Measurements from ENCODE around the gene SLC25A36.

DNA sequence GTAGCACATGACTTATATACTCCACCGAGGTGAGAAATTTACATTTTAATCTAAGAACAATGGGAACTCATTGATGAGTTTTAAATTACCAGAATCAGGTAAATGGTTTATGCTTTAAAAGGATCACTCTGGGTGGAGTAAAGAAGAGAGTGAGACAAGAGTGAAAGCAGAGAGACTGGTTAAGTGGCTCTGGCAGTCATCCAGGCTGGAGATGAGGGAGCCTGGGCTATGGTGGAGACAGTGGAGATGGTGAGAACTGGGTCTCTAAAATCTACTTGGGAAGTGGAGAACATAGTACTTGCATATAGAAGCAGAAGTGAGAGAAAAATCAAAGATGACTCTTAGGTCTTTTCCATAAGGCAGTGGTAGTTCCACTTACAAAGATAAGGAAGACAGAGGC lies 37.1 kb upstream of the SLC25A36 start:
- TF ChIP-seq CTCF (IDR thresholded peaks at IDR 0.05) (no peak), PRRX2 (CRISPR knock-in tag; IDR thresholded peaks at IDR 0.05) (no peak), ELF4 (CRISPR knock-in tag; IDR thresholded peaks at IDR 0.05; ENCODE audit: low read depth) (no peak), ESRRA (CRISPR knock-in tag; IDR thresholded peaks at IDR 0.05; ENCODE audit: borderline replicate concordance) (no peak), SOX15 (CRISPR knock-in tag; IDR thresholded peaks at IDR 0.05) (no peak), TP53 (CRISPR knock-in tag; IDR thresholded peaks at IDR 0.05) (no peak), SP1 (CRISPR knock-in tag; conservative IDR thresholded peaks at IDR 0.05) (no peak), NFE2L1 (CRISPR knock-in tag; IDR thresholded peaks at IDR 0.05) (no peak), TEAD4 (CRISPR knock-in tag; IDR thresholded peaks at IDR 0.05) (no peak), JUN (CRISPR knock-in tag; IDR thresholded peaks at IDR 0.05) (no peak)
